ENCODE data around the gene ABLIM1. TPM values are rescaled to one million over a fixed set of nuclear protein-coding genes. Genes with fewer than 3 reads are reported as not detected.
A peak's percentile ranks its signal among the peaks of the same experiment; 100 is the strongest.

ABLIM1 gene
- total and polyA plus RNA-seq, 10 donors, result 11.0 to 59.4 (median 38.7) TPM

DNA sequence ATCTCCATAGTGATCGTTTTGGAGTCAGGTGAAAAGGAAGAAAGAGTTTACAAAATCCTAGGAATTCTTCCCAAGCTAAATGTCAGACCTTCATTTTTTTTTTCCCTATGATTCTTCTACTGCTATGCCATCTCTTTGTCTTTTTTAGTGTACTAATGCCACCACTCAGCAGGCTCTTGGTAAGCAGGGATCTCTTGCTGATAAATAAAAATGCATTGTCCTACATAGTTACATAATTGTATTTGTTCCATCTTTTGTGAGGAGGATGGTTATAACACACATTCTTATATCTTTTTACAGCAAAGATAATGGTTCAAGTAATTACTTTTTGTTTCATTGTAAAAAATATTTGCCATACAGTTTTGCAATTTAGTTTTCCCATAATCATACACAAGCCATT, 217.0 kb downstream of the ABLIM1 start:
- H3K27me3 ChIP-seq (replicated peaks in 1 of 7), result no peaks in the 10 kb centered on the region
- H3K27ac ChIP-seq, result no peak overlapping the region
- H3K4me3 ChIP-seq, result no peak overlapping the region
- peaks cover 0 to 9% (median 0%) of the 10 kb centered on the region in 6 donors for H3K4me1 ChIP-seq
- intact Hi-C loops (cut with DNase I; ENCODE audit: low total_unique reads), result no loop called here
- H3K9me3 ChIP-seq, result no peaks in the 10 kb centered on the region
- TF ChIP-seq, protein P1, sequence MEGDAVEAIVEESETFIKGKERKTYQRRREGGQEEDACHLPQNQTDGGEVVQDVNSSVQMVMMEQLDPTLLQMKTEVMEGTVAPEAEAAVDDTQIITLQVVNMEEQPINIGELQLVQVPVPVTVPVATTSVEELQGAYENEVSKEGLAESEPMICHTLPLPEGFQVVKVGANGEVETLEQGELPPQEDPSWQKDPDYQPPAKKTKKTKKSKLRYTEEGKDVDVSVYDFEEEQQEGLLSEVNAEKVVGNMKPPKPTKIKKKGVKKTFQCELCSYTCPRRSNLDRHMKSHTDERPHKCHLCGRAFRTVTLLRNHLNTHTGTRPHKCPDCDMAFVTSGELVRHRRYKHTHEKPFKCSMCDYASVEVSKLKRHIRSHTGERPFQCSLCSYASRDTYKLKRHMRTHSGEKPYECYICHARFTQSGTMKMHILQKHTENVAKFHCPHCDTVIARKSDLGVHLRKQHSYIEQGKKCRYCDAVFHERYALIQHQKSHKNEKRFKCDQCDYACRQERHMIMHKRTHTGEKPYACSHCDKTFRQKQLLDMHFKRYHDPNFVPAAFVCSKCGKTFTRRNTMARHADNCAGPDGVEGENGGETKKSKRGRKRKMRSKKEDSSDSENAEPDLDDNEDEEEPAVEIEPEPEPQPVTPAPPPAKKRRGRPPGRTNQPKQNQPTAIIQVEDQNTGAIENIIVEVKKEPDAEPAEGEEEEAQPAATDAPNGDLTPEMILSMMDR (IDR thresholded peaks at IDR 0.05 in 8 of 11, conservative IDR thresholded peaks at IDR 0.05 in 3 of 11), result no peak
- TF ChIP-seq POLR2AphosphoS5 (IDR thresholded peaks at IDR 0.05) (no peak), POLR2A (IDR thresholded peaks at IDR 0.05) (no peak)
- WGBS, 5 donors, result 64 to 92% (median 86%) methylated on average over 1 of the region's 1 CpG
- peaks cover 0 to 98% (median 52%) of the 10 kb centered on the region in 6 donors for H3K36me3 ChIP-seq
- no peak for DNase-seq

GRCh38 chr10:114437473-114438292, 220.4 kb downstream of the ABLIM1 start:
- no peaks in the 10 kb centered on the region for H3K9me3 ChIP-seq
- 79 to 92% (median 84%) methylated on average over 9 of the region's 9 CpGs for WGBS, 5 donors
- H3K27ac ChIP-seq, result no peak overlapping the region
- H3K27me3 ChIP-seq (replicated peaks in 1 of 7), result no peaks in the 10 kb centered on the region
- intact Hi-C loops (cut with DNase I; ENCODE audit: low total_unique reads), result no loop called here
- no peak overlapping the region for H3K4me3 ChIP-seq
- H3K36me3 ChIP-seq, result peaks cover 0 to 98% (median 52%) of the 10 kb centered on the region in 6 donors
- H3K4me1 ChIP-seq, result no peaks in the 10 kb centered on the region
- TF ChIP-seq, protein P1 (IDR thresholded peaks at IDR 0.05 in 8 of 11, conservative IDR thresholded peaks at IDR 0.05 in 3 of 11), result peak in 8 of 11 experiments; percentile 13 to 63 (median 42)
- no peak for TF ChIP-seq POLR2AphosphoS5 (IDR thresholded peaks at IDR 0.05)
- DNase-seq, result no peak

DNA sequence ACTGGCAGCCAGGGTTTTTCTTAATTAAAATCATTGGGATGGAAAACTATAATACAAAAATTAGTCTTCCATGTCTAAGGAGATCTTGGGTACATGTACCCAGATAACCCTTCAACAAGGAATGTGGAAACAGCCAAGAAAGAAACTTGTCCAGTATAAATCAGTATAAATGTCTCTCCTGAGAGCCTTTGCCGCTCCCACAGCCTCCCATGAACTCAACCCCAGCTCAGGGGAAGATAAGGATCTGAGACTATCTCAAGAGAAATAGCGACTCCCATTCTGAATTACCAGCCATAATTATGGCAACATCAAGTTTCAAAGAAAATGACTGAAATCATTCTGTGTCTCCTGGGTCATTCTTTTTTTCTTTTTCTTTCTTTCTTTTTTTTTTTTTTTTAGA, 221.1 kb downstream of the ABLIM1 start:
- H3K27ac ChIP-seq, result no peak overlapping the region
- peaks cover 0 to 92% (median 48%) of the 10 kb centered on the region in 6 donors for H3K36me3 ChIP-seq
- intact Hi-C loops (cut with DNase I; ENCODE audit: low total_unique reads), result no loop called here
- H3K9me3 ChIP-seq, result no peaks in the 10 kb centered on the region
- H3K27me3 ChIP-seq (replicated peaks in 1 of 7), result no peaks in the 10 kb centered on the region
- no peaks in the 10 kb centered on the region for H3K4me1 ChIP-seq
- WGBS, 5 donors, result 82 to 89% (median 88%) methylated on average over 2 of the region's 2 CpGs
- H3K4me3 ChIP-seq, result no peak overlapping the region
- TF ChIP-seq POLR2AphosphoS5 (IDR thresholded peaks at IDR 0.05), result no peak
- TF ChIP-seq, protein P1 (IDR thresholded peaks at IDR 0.05 in 8 of 11, conservative IDR thresholded peaks at IDR 0.05 in 3 of 11), result no peak
- TF ChIP-seq POLR2A (IDR thresholded peaks at IDR 0.05), result no peak
- DNase-seq, result no peak

GRCh38 chr10:114432566-114433093, 225.4 kb downstream of the ABLIM1 start:
- intact Hi-C loops (cut with DNase I; ENCODE audit: low total_unique reads), result no loop called here
- no peak overlapping the region for H3K4me3 ChIP-seq
- no peak overlapping the region for H3K27ac ChIP-seq
- DNase-seq, result no peak
- H3K9me3 ChIP-seq, result no peaks in the 10 kb centered on the region
- peaks cover 0 to 64% (median 15%) of the 10 kb centered on the region in 6 donors for H3K36me3 ChIP-seq
- H3K27me3 ChIP-seq (replicated peaks in 1 of 7), result no peaks in the 10 kb centered on the region
- H3K4me1 ChIP-seq, result peaks cover 0 to 2% (median 0%) of the 10 kb centered on the region in 6 donors
- WGBS, 5 donors, result 66 to 87% (median 75%) methylated on average over 4 of the region's 4 CpGs
- TF ChIP-seq POLR2AphosphoS5 (IDR thresholded peaks at IDR 0.05) (no peak), POLR2A (IDR thresholded peaks at IDR 0.05) (no peak)
- TF ChIP-seq, protein P1 (IDR thresholded peaks at IDR 0.05 in 8 of 11, conservative IDR thresholded peaks at IDR 0.05 in 3 of 11), result no peak
